Testis (tissue), 2 donors: ENCODE data around the gene ADM2.

ENCODE experiments used
- CTCF ChIP-seq, 3 experiments: fragments of 450-650 bp in 2 of 3; fragments of 200-600 bp in 1 of 3; sonication (generic) in 1 of 3; IDR thresholded peaks; one replicate each; pipeline ENCODE4 v1.5.1; 2016 to 2019; ENCODE audit warnings: antibody characterized with exemption in 3 of 3, mild to moderate bottlenecking in 2 of 3, moderate library complexity in 1 of 3
- POLR2A ChIP-seq: fragments of 450-650 bp; IDR thresholded peaks from one replicate; pipeline ENCODE4 v1.6.1; 2017; ENCODE audit warnings: antibody characterized with exemption, mild to moderate bottlenecking, moderate library complexity

- peak; percentile 31 for TF ChIP-seq POLR2A
- peak in 1 of 3 experiments; percentile 7 for TF ChIP-seq CTCF (IDR thresholded peaks at IDR 0.05)
These were observed 26.9 kb downstream of the ADM2 start, which contains the start of gene NCAPH2 for GRCh38 chr22:50507991-50508884.
